ENCODE measurements around the gene JMJD8.
A peak's percentile ranks its signal among the peaks of the same experiment; 100 is the strongest.
"Not testable (repeated sequence)": the region's sequence is repeated elsewhere in the genome, so short reads cannot be mapped to it uniquely, and the experiment has no call there.

The JMJD8 gene

GRCh38 chr16:692356-693108 lies 8.4 kb upstream of the JMJD8 start:
- no peak for DNase-seq (ENCODE audit: low read depth in 1 of 2, low spot score in 1 of 2)

GRCh38 chr16:691242-691641 lies 7.1 kb upstream of the JMJD8 start:
- DNase-seq (ENCODE audit: low read depth in 1 of 2, low spot score in 1 of 2), result not testable (repeated sequence)

GRCh38 chr16:689175-689897 lies 5.2 kb upstream of the JMJD8 start:
- no peak for DNase-seq (ENCODE audit: low read depth in 1 of 2, low spot score in 1 of 2)

- DNase-seq (ENCODE audit: low read depth in 1 of 2, low spot score in 1 of 2), result no peak
Measured at GRCh38 chr16:687499-687898, 3.4 kb upstream of the JMJD8 start.

- DNase-seq (ENCODE audit: low read depth in 1 of 2, low spot score in 1 of 2), result no peak
Measured at GRCh38 chr16:686459-687260, 2.5 kb upstream of the JMJD8 start.

GRCh38 chr16:685967-686366 lies 1.8 kb upstream of the JMJD8 start:
- DNase-seq (ENCODE audit: low read depth in 1 of 2, low spot score in 1 of 2), result no peak

GRCh38 chr16:684961-685696 lies 995 bp upstream of the JMJD8 start:
- DNase-seq (ENCODE audit: low read depth in 1 of 2, low spot score in 1 of 2), result no peak

- DNase-seq (ENCODE audit: low read depth in 1 of 2, low spot score in 1 of 2), result no peak
Measured at GRCh38 chr16:683396-684070, 601 bp downstream of the JMJD8 start.

- DNase-seq (ENCODE audit: low read depth in 1 of 2, low spot score in 1 of 2), result no peak
Measured at GRCh38 chr16:682493-683395, 1.4 kb downstream of the JMJD8 start.

- no peak for DNase-seq (ENCODE audit: low read depth in 1 of 2, low spot score in 1 of 2)
Measured at GRCh38 chr16:681746-682427, 2.2 kb downstream of the JMJD8 start.

GRCh38 chr16:680967-681745 lies 3.0 kb downstream of the JMJD8 start:
- no peak for DNase-seq (ENCODE audit: low read depth in 1 of 2, low spot score in 1 of 2)

- DNase-seq (ENCODE audit: low read depth in 1 of 2, low spot score in 1 of 2), result no peak
Measured at GRCh38 chr16:680625-680945, 3.5 kb downstream of the JMJD8 start.

GRCh38 chr16:679814-680624 lies 4.1 kb downstream of the JMJD8 start, which contains the start of gene STUB1:
STUB1 (plus strand) TSS chr16:680410; CDS start chr16:680526, 116 bp downstream.
- peak; percentile 70 to 76 for DNase-seq (ENCODE audit: low read depth in 1 of 2, low spot score in 1 of 2)

- DNase-seq (ENCODE audit: low read depth in 1 of 2, low spot score in 1 of 2), result no peak
Measured at GRCh38 chr16:678858-679813, 5.0 kb downstream of the JMJD8 start.

GRCh38 chr16:678209-678857 lies 5.8 kb downstream of the JMJD8 start:
- no peak for DNase-seq (ENCODE audit: low read depth in 1 of 2, low spot score in 1 of 2)

Measured in activated T-helper 1 cell treated with anti-CD3 and anti-CD28 coated beads, Interleukin-2, amount 50 U/mL, for 16 hours (primary cell).